ENCODE measurements around the gene ACSL4.
A peak's percentile ranks its signal among the peaks of the same experiment; 100 is the strongest.
"Not testable (repeated sequence)": the region's sequence is repeated elsewhere in the genome, so short reads cannot be mapped to it uniquely, and the experiment has no call there.

ACSL4 gene

GRCh38 chrX:109760922-109761250, 27.8 kb upstream of the ACSL4 start:
- Histone ChIP-seq H3K9ac (no peak overlapping the region), H3K27me3 (peaks cover 47 to 99% (median 95%) of the 10 kb centered on the region in 11 experiments), H3K4me1 (no peaks in the 10 kb centered on the region), H4K20me1 (no peaks in the 10 kb centered on the region), H3K36me3 (no peaks in the 10 kb centered on the region), H3K9me3 (replicated peaks in 1 of 11) (peaks cover 0 to 11% (median 4%) of the 10 kb centered on the region in 11 experiments; a peak in 10 of 22 replicates), H3K4me3 (no peak overlapping the region), H3K27ac (no peak overlapping the region), H3K4me2 (no peak overlapping the region)
- no peak for TF ChIP-seq Cebpa-rat (IDR thresholded peaks at IDR 0.05)

- TF ChIP-seq Cebpa-rat (IDR thresholded peaks at IDR 0.05), result no peak
- Histone ChIP-seq H3K9me3 (replicated peaks in 1 of 11) (peaks cover 5 to 16% (median 8%) of the 10 kb centered on the region in 11 experiments; a peak in 19 of 22 replicates), H3K36me3 (no peaks in the 10 kb centered on the region), H3K27ac (no peak overlapping the region), H3K9ac (no peak overlapping the region), H3K4me1 (no peaks in the 10 kb centered on the region), H3K4me2 (no peak overlapping the region), H3K4me3 (no peak overlapping the region), H3K27me3 (peaks cover 44 to 99% (median 93%) of the 10 kb centered on the region in 11 experiments), H4K20me1 (no peaks in the 10 kb centered on the region)
Observed at GRCh38 chrX:109760209-109760921, 27.3 kb upstream of the ACSL4 start.

- H3K36me3 ChIP-seq, result no peaks in the 10 kb centered on the region
- no peak overlapping the region for H3K9ac ChIP-seq
- H3K4me2 ChIP-seq, result no peak overlapping the region
- H3K27ac ChIP-seq, result no peak overlapping the region
- 0 out of 20 replicates have a peak, but pooled peaks cover 0 to 5% (median 0%) of the 10 kb centered on the region in 10 experiments for H3K4me1 ChIP-seq
- H3K27me3 ChIP-seq, result peaks cover 16 to 83% (median 66%) of the 10 kb centered on the region in 11 experiments; a peak in 19 of 22 replicates
- no peaks in the 10 kb centered on the region for H4K20me1 ChIP-seq
- H3K9me3 ChIP-seq (replicated peaks in 1 of 11), result peaks cover 12 to 30% (median 20%) of the 10 kb centered on the region in 11 experiments
- H3K4me3 ChIP-seq, result no peak overlapping the region
- TF ChIP-seq Cebpa-rat (IDR thresholded peaks at IDR 0.05), result no peak
Observed at GRCh38 chrX:109753256-109753655, 20.2 kb upstream of the ACSL4 start.

- Histone ChIP-seq H3K4me2 (no peak overlapping the region), H3K9ac (no peak overlapping the region), H3K27me3 (peaks cover 11 to 73% (median 56%) of the 10 kb centered on the region in 11 experiments; a peak in 19 of 22 replicates), H3K27ac (no peak overlapping the region), H3K4me3 (no peak overlapping the region), H3K9me3 (replicated peaks in 1 of 11) (peaks cover 12 to 30% (median 20%) of the 10 kb centered on the region in 11 experiments), H3K36me3 (no peaks in the 10 kb centered on the region), H4K20me1 (no peaks in the 10 kb centered on the region), H3K4me1 (0 out of 20 replicates have a peak, but pooled peaks cover 0 to 5% (median 0%) of the 10 kb centered on the region in 10 experiments)
- TF ChIP-seq Cebpa-rat (IDR thresholded peaks at IDR 0.05), result no peak
Observed at GRCh38 chrX:109751698-109752097, 18.6 kb upstream of the ACSL4 start.

- TF ChIP-seq Cebpa-rat (IDR thresholded peaks at IDR 0.05), result no peak
Observed at GRCh38 chrX:109749207-109749606, 16.1 kb upstream of the ACSL4 start.

GRCh38 chrX:109747681-109748080, 14.6 kb upstream of the ACSL4 start:
- Histone ChIP-seq H3K36me3 (no peaks in the 10 kb centered on the region), H3K27ac (no peak overlapping the region), H3K27me3 (peaks cover 18 to 72% (median 52%) of the 10 kb centered on the region in 11 experiments; a peak in 20 of 22 replicates), H3K9me3 (replicated peaks in 1 of 11) (peaks cover 0 to 7% (median 0%) of the 10 kb centered on the region in 11 experiments; a peak in 3 of 22 replicates), H3K4me1 (0 out of 20 replicates have a peak, but pooled peaks cover 0 to 5% (median 0%) of the 10 kb centered on the region in 10 experiments), H4K20me1 (no peaks in the 10 kb centered on the region), H3K9ac (no peak overlapping the region), H3K4me2 (no peak overlapping the region), H3K4me3 (no peak overlapping the region)
- no peak for TF ChIP-seq Cebpa-rat (IDR thresholded peaks at IDR 0.05)

More at GRCh38 chrX:109749207-109749606, 16.1 kb upstream of the ACSL4 start:
- no peak overlapping the region for H3K4me3 ChIP-seq
- H3K36me3 ChIP-seq, result no peaks in the 10 kb centered on the region
- H3K27ac ChIP-seq, result no peak overlapping the region
- no peaks in the 10 kb centered on the region for H4K20me1 ChIP-seq
- H3K9me3 ChIP-seq (replicated peaks in 1 of 11), result peaks cover 0 to 7% (median 0%) of the 10 kb centered on the region in 11 experiments; a peak in 5 of 22 replicates
- no peak overlapping the region for H3K4me2 ChIP-seq
- 0 out of 20 replicates have a peak, but pooled peaks cover 0 to 5% (median 0%) of the 10 kb centered on the region in 10 experiments for H3K4me1 ChIP-seq
- no peak overlapping the region for H3K9ac ChIP-seq
- H3K27me3 ChIP-seq, result peaks cover 14 to 78% (median 61%) of the 10 kb centered on the region in 11 experiments; a peak in 20 of 22 replicates

- no peak overlapping the region for H3K9ac ChIP-seq
- 0 out of 22 replicates have a peak, but pooled peaks of 1 of the 11 experiments have one; percentile 23 for TF ChIP-seq Cebpa-rat (IDR thresholded peaks at IDR 0.05)
Observed at GRCh38 chrX:109742722-109743121, 9.7 kb upstream of the ACSL4 start.

GRCh38 chrX:109740896-109741295, 7.8 kb upstream of the ACSL4 start:
- Histone ChIP-seq H3K27ac (peak overlapping the region in 1 of 11 experiments; percentile 2; a peak in 1 of 22 replicates), H3K4me2 (peak overlapping the region in 2 of 11 experiments; percentile 14 to 43; a peak in 3 of 22 replicates), H3K4me1 (peaks cover 0 to 34% (median 0%) of the 10 kb centered on the region in 10 experiments; a peak in 5 of 20 replicates), H3K27me3 (peaks cover 57 to 88% (median 84%) of the 10 kb centered on the region in 11 experiments)
- H3K4me3 ChIP-seq; H3K9me3 ChIP-seq (replicated peaks in 1 of 11); H3K36me3 ChIP-seq; H4K20me1 ChIP-seq; H3K9ac ChIP-seq: not testable (repeated sequence)

More at GRCh38 chrX:109742722-109743121, 9.7 kb upstream of the ACSL4 start:
- Histone ChIP-seq H3K4me1 (peaks cover 0 to 26% (median 0%) of the 10 kb centered on the region in 10 experiments; a peak in 5 of 20 replicates), H3K27ac (no peak overlapping the region), H3K9me3 (replicated peaks in 1 of 11) (no peaks in the 10 kb centered on the region), H3K4me2 (no peak overlapping the region), H4K20me1 (no peaks in the 10 kb centered on the region; a peak in 1 of 22 replicates), H3K4me3 (no peak overlapping the region), H3K27me3 (peaks cover 45 to 87% (median 81%) of the 10 kb centered on the region in 11 experiments), H3K36me3 (no peaks in the 10 kb centered on the region)

GRCh38 chrX:109740433-109740809, 7.4 kb upstream of the ACSL4 start:
- Histone ChIP-seq H3K9ac (no peak overlapping the region), H3K36me3 (no peaks in the 10 kb centered on the region), H3K9me3 (replicated peaks in 1 of 11) (no peaks in the 10 kb centered on the region), H3K27ac (peak overlapping the region in 1 of 11 experiments; percentile 2; a peak in 1 of 22 replicates), H3K27me3 (peaks cover 61 to 88% (median 84%) of the 10 kb centered on the region in 11 experiments), H3K4me3 (no peak overlapping the region), H3K4me2 (peak overlapping the region in 1 of 11 experiments; percentile 43; a peak in 3 of 22 replicates), H3K4me1 (peaks cover 0 to 38% (median 0%) of the 10 kb centered on the region in 10 experiments; a peak in 7 of 20 replicates), H4K20me1 (no peaks in the 10 kb centered on the region; a peak in 1 of 22 replicates)
- no peak for TF ChIP-seq Cebpa-rat (IDR thresholded peaks at IDR 0.05)
